ENCODE measurements around the gene COP1.

The COP1 gene

DNA sequence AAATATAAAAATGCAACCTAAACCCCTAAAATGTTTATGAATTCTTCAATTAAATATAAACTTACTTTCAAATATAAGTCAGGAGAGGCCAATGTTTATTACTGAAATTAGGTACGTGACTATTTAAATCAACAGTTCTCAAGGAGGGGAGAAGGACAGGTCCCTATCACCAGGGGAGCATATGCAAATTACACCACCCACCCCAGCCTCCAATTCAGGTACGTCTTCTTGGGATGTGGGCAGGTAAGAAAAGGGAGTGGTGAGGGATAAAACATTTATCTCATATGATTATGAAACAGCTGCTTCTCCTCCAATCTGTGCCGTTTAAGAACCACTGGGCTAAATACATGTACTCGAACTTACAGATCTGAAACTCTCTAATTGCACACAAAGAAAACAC is 3.4 kb downstream of the COP1 start:
- no peak overlapping the region for H3K4me3 ChIP-seq (ENCODE audit: low read depth, low read length)
- DNase-seq (ENCODE audit: low read depth, low spot score), result no peak
- TF ChIP-seq, protein P1, sequence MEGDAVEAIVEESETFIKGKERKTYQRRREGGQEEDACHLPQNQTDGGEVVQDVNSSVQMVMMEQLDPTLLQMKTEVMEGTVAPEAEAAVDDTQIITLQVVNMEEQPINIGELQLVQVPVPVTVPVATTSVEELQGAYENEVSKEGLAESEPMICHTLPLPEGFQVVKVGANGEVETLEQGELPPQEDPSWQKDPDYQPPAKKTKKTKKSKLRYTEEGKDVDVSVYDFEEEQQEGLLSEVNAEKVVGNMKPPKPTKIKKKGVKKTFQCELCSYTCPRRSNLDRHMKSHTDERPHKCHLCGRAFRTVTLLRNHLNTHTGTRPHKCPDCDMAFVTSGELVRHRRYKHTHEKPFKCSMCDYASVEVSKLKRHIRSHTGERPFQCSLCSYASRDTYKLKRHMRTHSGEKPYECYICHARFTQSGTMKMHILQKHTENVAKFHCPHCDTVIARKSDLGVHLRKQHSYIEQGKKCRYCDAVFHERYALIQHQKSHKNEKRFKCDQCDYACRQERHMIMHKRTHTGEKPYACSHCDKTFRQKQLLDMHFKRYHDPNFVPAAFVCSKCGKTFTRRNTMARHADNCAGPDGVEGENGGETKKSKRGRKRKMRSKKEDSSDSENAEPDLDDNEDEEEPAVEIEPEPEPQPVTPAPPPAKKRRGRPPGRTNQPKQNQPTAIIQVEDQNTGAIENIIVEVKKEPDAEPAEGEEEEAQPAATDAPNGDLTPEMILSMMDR (IDR thresholded peaks at IDR 0.05; ENCODE audit: insufficient read depth, low read length, missing control alignments), result no peak
- ChIA-PET POLR2A (no interaction called here), CTCF (interaction anchor here (0.6 kb wide), 1 partner anchor 80 kb away, joined by 3 read pairs; no protein-coding TSS in a partner anchor)

DNA sequence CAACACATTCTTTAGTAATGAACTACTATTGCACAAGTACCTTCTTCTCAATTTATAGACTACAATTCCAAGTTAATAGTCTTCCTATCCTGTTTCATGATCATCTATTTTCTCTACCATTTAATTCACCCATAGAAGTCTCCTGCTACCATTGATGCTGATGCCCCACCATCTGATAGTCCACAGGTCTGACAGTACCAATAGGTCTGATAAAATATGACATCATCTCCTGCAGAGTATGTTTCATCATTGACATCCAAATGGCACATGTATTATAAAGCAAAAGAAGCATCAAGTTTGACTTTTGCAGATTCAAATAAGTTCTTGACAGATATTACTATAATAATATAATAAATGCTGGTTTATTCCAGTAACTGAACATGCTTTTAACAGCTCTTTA is 5.5 kb downstream of the COP1 start:
- ChIA-PET CTCF (interaction anchor here (1.5 kb wide), 1 partner anchor 15 kb away, joined by 4 read pairs; no protein-coding TSS in a partner anchor), POLR2A (no interaction called here)
- H3K4me3 ChIP-seq (ENCODE audit: low read depth, low read length), result no peak overlapping the region
- TF ChIP-seq, protein P1 (IDR thresholded peaks at IDR 0.05; ENCODE audit: insufficient read depth, low read length, missing control alignments), result no peak
- no peak for DNase-seq (ENCODE audit: low read depth, low spot score)

DNA sequence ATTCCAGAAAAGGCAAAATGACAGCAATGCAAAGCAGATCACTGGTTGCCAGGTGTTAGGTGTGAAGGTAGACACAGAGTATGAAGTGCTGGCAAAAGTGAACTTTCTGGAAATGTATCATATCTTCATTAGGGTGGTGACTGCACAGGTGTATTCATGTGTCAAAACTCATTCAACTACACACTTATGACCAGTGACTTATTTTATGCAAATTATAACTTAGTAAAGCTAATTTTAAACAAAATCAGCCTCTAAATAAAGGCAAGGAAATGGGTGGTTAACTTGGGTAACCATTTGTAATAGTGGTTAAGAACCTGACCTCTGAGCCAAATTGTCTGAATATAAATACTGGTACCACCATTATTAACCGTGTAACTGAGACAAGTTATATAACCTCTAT is 7.4 kb downstream of the COP1 start:
- POLR2A ChIA-PET, result no interaction called here
- TF ChIP-seq, protein P1 (IDR thresholded peaks at IDR 0.05; ENCODE audit: insufficient read depth, low read length, missing control alignments), result no peak
- DNase-seq (ENCODE audit: low read depth, low spot score), result no peak
- CTCF ChIA-PET, result no interaction called here
- no peak overlapping the region for H3K4me3 ChIP-seq (ENCODE audit: low read depth, low read length)

DNA sequence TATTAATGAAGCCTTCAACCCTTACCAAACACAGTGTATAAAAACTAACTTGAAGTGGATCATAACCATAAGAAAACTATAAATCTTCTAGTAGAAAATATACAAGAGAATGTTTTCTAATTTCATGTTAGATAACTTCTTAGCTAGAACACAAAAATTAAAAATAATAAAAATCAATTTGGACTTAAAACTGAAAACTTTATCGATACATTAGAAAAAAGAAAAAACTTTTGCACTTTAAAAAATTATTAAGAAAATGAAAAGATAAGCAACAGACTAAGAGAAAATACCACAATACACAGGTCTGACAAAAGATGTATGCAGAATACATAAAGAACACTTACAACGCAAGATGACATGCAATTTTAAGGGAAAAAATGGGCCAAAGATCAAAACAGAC is 8.7 kb downstream of the COP1 start:
- TF ChIP-seq, protein P1 (IDR thresholded peaks at IDR 0.05; ENCODE audit: insufficient read depth, low read length, missing control alignments), result no peak
- ChIA-PET POLR2A (no interaction called here), CTCF (no interaction called here)
- H3K4me3 ChIP-seq (ENCODE audit: low read depth, low read length), result no peak overlapping the region
- DNase-seq (ENCODE audit: low read depth, low spot score), result no peak

DNA sequence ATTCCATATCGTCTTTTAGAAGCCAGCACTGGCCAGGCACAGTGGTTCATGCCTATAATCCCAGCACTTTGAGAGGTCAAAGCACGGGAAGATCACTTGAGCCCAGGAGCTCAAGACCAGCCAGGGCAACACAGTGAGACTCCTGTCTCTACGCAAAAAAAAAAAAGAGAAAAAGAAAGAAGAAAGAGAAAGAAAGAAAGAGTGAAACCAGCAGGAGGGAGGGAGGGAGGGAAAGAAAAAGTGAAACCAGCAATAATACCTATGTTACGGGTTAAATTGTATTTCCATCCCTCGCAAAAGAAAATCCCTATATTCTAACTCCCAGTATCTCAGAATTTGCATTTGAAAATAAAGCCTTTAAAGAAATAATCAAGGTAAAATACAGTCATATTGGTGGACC is 10.4 kb downstream of the COP1 start:
- CTCF ChIA-PET, result no interaction called here
- no peak for DNase-seq (ENCODE audit: low read depth, low spot score)
- POLR2A ChIA-PET, result no interaction called here
- TF ChIP-seq, protein P1 (IDR thresholded peaks at IDR 0.05; ENCODE audit: insufficient read depth, low read length, missing control alignments), result no peak
- no peak overlapping the region for H3K4me3 ChIP-seq (ENCODE audit: low read depth, low read length)

DNA sequence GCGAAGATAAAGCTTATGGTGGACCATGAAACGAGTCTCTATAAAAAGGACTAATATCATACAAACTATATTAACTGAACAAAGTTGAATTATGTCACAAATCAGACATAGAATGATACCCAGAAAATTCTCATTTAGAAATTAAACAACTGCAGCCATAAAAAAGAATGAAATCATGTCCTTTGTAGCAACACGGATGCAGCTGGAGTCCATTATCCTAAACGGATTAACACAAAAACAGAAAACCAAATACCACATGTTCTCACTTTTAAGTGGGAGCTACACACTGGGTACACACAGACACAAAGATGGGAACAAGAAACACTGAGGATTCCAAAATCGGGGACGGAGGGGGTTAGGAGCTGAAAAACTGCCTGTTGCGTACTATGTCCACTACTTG is 11.5 kb downstream of the COP1 start:
- ChIA-PET CTCF (no interaction called here), POLR2A (interaction anchor here (1.0 kb wide), 1 partner anchor 12 kb away, joined by 3 read pairs; no protein-coding TSS in a partner anchor)
- DNase-seq (ENCODE audit: low read depth, low spot score), result no peak
- TF ChIP-seq, protein P1 (IDR thresholded peaks at IDR 0.05; ENCODE audit: insufficient read depth, low read length, missing control alignments), result no peak
- no peak overlapping the region for H3K4me3 ChIP-seq (ENCODE audit: low read depth, low read length)
